GM18867 (cell line): Measurements from ENCODE around the gene MSRB1.
"Not testable (repeated sequence)": the region's sequence is repeated elsewhere in the genome, so short reads cannot be mapped to it uniquely, and the experiment has no call there.

Experiments used
- ATAC-seq: cut with Tn5 transposase; IDR thresholded peaks from one replicate; pipeline ENCODE4 v1.9.1; 2021; ENCODE audit warnings: mild to moderate bottlenecking, moderate library complexity; ENCODE audit not compliant: unreplicated experiment

The MSRB1 gene

GRCh38 chr16:1903845-1904840, 38.9 kb downstream of the MSRB1 start:
- ATAC-seq = no peak

- no peak for ATAC-seq
Measured at GRCh38 chr16:1903220-1903574, 39.8 kb downstream of the MSRB1 start.

DNA sequence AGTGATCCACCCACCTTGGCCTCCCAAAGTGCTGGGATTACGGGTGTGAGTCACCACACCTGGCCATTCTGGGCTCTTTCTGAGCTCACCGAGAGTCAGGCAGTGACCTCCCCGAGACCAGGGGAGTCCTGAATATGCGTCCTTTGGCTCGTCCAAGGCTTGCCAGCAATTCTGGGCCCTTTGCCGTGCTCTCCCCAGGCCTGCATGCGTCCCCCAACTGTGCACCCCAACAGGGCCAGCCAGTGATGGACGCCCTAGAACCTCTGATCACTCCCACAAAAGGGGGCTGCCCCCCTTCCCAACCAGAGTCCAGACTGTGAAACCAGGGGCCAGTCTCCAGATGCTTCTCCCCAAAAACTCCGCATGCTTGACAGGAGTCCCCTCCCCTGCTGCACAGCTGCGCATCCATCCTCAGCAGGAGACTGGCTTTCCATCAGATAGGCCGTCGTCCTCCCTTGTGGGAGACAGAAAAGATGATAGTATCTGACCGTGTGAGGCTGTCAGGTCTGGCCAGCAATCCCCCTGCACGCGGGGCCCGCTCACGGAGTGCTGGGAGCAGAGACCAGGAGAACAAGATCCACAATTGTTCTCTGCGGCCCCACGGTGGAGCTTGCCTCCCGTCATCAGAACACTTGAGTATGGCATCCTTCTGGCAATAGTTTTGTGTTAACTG, 40.3 kb downstream of the MSRB1 start:
- no peak for ATAC-seq

GRCh38 chr16:1900452-1900774, 42.6 kb downstream of the MSRB1 start:
- ATAC-seq = no peak

GRCh38 chr16:1899641-1900451, 43.2 kb downstream of the MSRB1 start:
- no peak for ATAC-seq

DNA sequence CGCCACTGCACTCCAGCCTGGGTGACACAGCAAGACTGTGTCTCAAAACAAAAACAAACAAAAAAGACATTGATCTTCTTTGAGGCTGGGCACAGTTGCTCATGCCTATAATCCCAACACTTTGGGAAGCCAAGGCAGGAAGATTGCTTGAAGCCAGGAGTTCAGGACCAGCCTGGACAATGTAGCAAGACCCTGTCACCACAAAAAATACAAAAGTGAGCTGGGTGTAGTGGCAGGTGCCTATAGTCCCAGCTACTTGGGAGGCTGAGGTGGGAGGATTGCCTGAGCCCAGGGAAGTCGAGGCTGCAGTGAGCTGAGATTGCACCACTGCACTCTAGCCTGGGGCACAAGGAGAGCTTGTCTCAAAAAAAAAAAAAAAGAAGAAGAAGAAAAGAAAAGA, 45.3 kb downstream of the MSRB1 start:
- not testable (repeated sequence) for ATAC-seq

DNA sequence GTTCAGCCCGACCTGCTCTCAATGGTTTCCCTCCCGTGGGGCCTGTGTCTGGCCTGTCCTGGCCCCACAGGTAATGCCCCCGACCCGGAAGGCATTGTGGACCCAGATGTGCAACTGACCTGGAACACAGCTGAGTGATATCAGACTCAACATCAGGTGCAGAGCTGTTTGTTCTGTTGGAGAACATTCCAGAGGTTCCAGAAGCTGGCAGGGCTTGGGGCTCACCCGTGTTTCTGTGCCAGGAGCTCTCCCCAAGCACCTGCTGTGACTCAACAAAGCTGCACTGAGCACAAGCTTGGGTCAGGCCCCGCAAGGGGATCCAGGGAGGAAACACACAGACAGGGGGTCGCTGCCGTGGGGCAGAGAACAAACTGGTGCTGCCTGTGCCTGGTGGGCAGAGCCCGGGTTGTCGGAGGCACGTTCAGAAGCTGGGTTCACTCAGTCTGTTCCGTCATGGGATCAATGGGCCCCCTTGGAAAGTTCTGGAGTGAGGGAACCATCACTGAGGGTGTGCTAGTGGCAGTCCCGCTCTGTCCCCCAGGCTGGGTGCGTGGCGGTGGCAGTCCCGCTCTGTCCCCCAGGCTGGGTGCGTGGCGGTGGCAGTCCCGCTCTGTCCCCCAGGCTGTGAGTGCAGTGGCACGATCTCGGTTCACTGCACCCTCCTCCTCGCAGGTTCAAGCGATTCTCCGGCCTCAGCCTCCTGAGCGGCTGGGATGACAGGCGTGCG, 46.9 kb downstream of the MSRB1 start:
- ATAC-seq = no peak

GRCh38 chr16:1895068-1895467, 47.9 kb downstream of the MSRB1 start:
- no peak for ATAC-seq

- ATAC-seq = no peak
Measured at GRCh38 chr16:1890708-1891050, 52.3 kb downstream of the MSRB1 start.

- no peak for ATAC-seq
Measured at GRCh38 chr16:1890024-1890707, 52.8 kb downstream of the MSRB1 start.
